ENCODE data around the gene ST8SIA6.

ST8SIA6 gene

DNA sequence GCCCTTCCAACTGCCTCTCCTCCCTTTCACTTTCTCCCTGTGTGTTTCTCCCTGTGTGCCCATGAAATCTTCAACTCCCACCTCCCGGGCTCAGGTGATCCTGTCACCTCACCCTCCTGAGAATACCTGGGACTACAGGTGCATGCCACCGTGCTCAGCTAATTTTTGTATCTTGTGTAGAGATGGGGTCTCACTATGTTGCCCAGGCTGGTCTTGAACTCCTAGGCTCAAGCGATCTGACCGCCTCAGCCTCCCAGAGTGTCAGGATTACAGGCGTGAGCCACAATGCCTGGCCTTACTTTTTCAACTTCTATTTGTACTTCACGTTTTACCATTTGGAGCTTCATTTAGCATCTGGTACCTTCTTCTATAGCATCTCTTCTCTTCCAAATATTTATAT is 24.9 kb downstream of the ST8SIA6 start:
- no peaks in the 10 kb centered on the region for H3K36me3 ChIP-seq (ENCODE audit: low read length)
- H3K4me3 ChIP-seq (ENCODE audit: insufficient read depth, low read length, poor library complexity, severe bottlenecking) = no peak overlapping the region
- H3K27me3 ChIP-seq (ENCODE audit: low read length) = no peaks in the 10 kb centered on the region
- no peak overlapping the region for H2AFZ ChIP-seq (ENCODE audit: low read depth, low read length, severe bottlenecking)
- no peak for TF ChIP-seq EZH2phosphoT487 (conservative IDR thresholded peaks at IDR 0.05; ENCODE audit: low read length)
- TF ChIP-seq, protein P1, sequence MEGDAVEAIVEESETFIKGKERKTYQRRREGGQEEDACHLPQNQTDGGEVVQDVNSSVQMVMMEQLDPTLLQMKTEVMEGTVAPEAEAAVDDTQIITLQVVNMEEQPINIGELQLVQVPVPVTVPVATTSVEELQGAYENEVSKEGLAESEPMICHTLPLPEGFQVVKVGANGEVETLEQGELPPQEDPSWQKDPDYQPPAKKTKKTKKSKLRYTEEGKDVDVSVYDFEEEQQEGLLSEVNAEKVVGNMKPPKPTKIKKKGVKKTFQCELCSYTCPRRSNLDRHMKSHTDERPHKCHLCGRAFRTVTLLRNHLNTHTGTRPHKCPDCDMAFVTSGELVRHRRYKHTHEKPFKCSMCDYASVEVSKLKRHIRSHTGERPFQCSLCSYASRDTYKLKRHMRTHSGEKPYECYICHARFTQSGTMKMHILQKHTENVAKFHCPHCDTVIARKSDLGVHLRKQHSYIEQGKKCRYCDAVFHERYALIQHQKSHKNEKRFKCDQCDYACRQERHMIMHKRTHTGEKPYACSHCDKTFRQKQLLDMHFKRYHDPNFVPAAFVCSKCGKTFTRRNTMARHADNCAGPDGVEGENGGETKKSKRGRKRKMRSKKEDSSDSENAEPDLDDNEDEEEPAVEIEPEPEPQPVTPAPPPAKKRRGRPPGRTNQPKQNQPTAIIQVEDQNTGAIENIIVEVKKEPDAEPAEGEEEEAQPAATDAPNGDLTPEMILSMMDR (IDR thresholded peaks at IDR 0.05; ENCODE audit: insufficient read depth, low read length, poor library complexity, severe bottlenecking) = no peak
- H4K20me1 ChIP-seq (ENCODE audit: low read depth, low read length) = no peaks in the 10 kb centered on the region
- H3K79me2 ChIP-seq (ENCODE audit: insufficient read depth, low read length) = no peaks in the 10 kb centered on the region
- H3K27ac ChIP-seq (ENCODE audit: low read depth, low read length) = no peak overlapping the region
- H3K9me2 ChIP-seq (replicated peaks; ENCODE audit: insufficient read depth, low read length) = no peaks in the 10 kb centered on the region
- H3K4me2 ChIP-seq (ENCODE audit: low read depth, low read length, poor library complexity, severe bottlenecking) = no peak overlapping the region
- H3K9me3 ChIP-seq (ENCODE audit: insufficient read depth, low read length) = no peaks in the 10 kb centered on the region
- H3K9ac ChIP-seq (ENCODE audit: low read length) = no peak overlapping the region
- H3F3A ChIP-seq (ENCODE audit: insufficient read depth) = no peaks in the 10 kb centered on the region

DNA sequence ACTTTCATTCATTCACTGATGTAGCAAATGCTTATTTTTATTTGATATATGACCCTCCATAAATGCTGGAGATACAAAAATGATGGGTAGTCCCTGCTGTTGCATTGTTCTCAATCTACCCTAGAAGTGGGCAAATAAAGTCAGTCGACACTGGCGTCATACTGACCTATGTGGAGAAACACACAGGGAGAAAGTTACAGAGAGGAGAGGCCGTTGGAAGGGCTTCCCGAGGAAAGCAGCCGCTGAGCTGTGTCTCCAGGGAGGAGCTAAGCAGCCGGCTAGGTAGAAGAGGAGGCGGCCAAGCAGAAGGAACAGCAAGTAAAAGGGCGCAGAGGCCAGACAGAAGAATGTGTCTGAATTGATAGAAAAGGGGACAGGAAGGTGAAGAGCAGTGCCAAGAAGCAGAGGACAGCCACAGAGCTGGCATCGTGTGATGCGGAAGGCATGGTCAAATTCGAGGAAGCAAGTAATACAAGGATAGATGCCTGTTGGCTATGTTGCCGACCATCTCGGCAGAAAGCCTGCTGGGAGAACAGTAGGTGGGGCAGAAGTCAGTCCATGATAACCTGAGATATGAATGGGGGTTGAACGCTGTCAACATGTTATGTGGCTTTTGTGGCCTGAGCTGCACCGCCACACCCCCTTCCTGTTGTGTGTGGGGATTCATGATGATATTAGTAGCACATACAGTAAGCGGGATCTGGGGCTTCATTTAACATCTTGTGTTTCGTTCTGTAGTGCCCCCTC is 25.9 kb downstream of the ST8SIA6 start:
- no peaks in the 10 kb centered on the region for H3K9me3 ChIP-seq (ENCODE audit: insufficient read depth, low read length)
- no peak overlapping the region for H3K27ac ChIP-seq (ENCODE audit: low read depth, low read length)
- no peak for TF ChIP-seq EZH2phosphoT487 (conservative IDR thresholded peaks at IDR 0.05; ENCODE audit: low read length)
- TF ChIP-seq, protein P1 (IDR thresholded peaks at IDR 0.05; ENCODE audit: insufficient read depth, low read length, poor library complexity, severe bottlenecking) = no peak
- no peak overlapping the region for H3K4me3 ChIP-seq (ENCODE audit: insufficient read depth, low read length, poor library complexity, severe bottlenecking)
- no peak overlapping the region for H2AFZ ChIP-seq (ENCODE audit: low read depth, low read length, severe bottlenecking)
- H3K9me2 ChIP-seq (replicated peaks; ENCODE audit: insufficient read depth, low read length) = no peaks in the 10 kb centered on the region
- H3F3A ChIP-seq (ENCODE audit: insufficient read depth) = no peaks in the 10 kb centered on the region
- no peaks in the 10 kb centered on the region for H3K36me3 ChIP-seq (ENCODE audit: low read length)
- H3K9ac ChIP-seq (ENCODE audit: low read length) = no peak overlapping the region
- no peaks in the 10 kb centered on the region for H3K79me2 ChIP-seq (ENCODE audit: insufficient read depth, low read length)
- no peaks in the 10 kb centered on the region for H4K20me1 ChIP-seq (ENCODE audit: low read depth, low read length)
- no peak overlapping the region for H3K4me2 ChIP-seq (ENCODE audit: low read depth, low read length, poor library complexity, severe bottlenecking)
- no peaks in the 10 kb centered on the region for H3K27me3 ChIP-seq (ENCODE audit: low read length)

DNA sequence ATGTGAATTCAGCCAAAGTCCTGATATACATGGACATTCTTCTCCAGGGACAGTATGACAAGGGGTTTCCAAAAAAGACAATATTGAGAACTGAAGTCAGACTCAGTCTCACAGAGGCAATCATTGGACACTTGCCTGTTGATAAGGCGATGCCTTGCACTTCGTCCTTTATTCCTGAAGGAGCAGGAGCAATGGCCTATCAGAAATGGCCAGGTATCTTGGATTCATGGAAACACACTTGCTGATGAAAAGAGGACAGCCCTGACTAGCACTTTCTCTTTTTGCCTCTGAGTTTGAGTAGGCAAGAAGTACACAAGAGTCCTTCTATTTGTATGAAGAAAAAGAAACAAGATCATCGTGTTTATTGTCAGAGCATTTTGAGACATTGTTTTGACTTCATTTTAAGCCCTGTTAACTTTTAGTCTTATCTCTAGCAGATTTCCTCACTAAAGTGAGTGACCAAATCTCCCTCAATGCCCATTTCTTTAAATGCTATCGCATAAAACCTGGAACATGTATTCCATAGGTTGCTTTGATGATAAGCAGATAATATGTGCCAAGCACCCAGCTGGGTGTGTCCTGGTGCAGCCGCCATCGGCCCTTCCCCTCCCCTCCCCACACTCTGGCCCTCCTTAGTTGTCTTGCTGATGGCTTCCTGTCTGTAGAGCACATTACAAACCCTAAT is 26.6 kb downstream of the ST8SIA6 start:
- no peaks in the 10 kb centered on the region for H3F3A ChIP-seq (ENCODE audit: insufficient read depth)
- H3K4me3 ChIP-seq (ENCODE audit: insufficient read depth, low read length, poor library complexity, severe bottlenecking) = no peak overlapping the region
- no peak overlapping the region for H3K9ac ChIP-seq (ENCODE audit: low read length)
- no peaks in the 10 kb centered on the region for H3K27me3 ChIP-seq (ENCODE audit: low read length)
- no peaks in the 10 kb centered on the region for H3K9me3 ChIP-seq (ENCODE audit: insufficient read depth, low read length)
- H2AFZ ChIP-seq (ENCODE audit: low read depth, low read length, severe bottlenecking) = no peak overlapping the region
- no peak for TF ChIP-seq EZH2phosphoT487 (conservative IDR thresholded peaks at IDR 0.05; ENCODE audit: low read length)
- TF ChIP-seq, protein P1 (IDR thresholded peaks at IDR 0.05; ENCODE audit: insufficient read depth, low read length, poor library complexity, severe bottlenecking) = no peak
- no peak overlapping the region for H3K4me2 ChIP-seq (ENCODE audit: low read depth, low read length, poor library complexity, severe bottlenecking)
- no peaks in the 10 kb centered on the region for H4K20me1 ChIP-seq (ENCODE audit: low read depth, low read length)
- no peaks in the 10 kb centered on the region for H3K9me2 ChIP-seq (replicated peaks; ENCODE audit: insufficient read depth, low read length)
- H3K27ac ChIP-seq (ENCODE audit: low read depth, low read length) = no peak overlapping the region
- no peaks in the 10 kb centered on the region for H3K79me2 ChIP-seq (ENCODE audit: insufficient read depth, low read length)
- H3K36me3 ChIP-seq (ENCODE audit: low read length) = no peaks in the 10 kb centered on the region

Measured in SU-DHL-6 (cell line).